Mammary epithelial cell (primary cell): ENCODE data around the gene SEMA5B.
A peak's percentile ranks its signal among the peaks of the same experiment; 100 is the strongest.

Experiments used
- EZH2 ChIP-seq: IDR thresholded peaks from 2 replicates; pipeline ENCODE4 v1.6.1; 2012; ENCODE audit warnings: low read length, inconsistent platforms, borderline replicate concordance
- TF ChIP-seq, protein P1 (sequence below), 2 donors: IDR thresholded peaks in 1 of 2; conservative IDR thresholded peaks in 1 of 2; 2 replicates each; pipeline ENCODE4 v1.5.1; 2011 to 2012; ENCODE audit warnings: inconsistent platforms in 2 of 2, low read length in 2 of 2, mild to moderate bottlenecking in 2 of 2, control low read depth in 1 of 2, low read depth in 1 of 2; ENCODE audit not compliant: insufficient read depth in 1 of 2; ENCODE audit errors: extremely low read depth in 1 of 2

- TF ChIP-seq, protein P1, sequence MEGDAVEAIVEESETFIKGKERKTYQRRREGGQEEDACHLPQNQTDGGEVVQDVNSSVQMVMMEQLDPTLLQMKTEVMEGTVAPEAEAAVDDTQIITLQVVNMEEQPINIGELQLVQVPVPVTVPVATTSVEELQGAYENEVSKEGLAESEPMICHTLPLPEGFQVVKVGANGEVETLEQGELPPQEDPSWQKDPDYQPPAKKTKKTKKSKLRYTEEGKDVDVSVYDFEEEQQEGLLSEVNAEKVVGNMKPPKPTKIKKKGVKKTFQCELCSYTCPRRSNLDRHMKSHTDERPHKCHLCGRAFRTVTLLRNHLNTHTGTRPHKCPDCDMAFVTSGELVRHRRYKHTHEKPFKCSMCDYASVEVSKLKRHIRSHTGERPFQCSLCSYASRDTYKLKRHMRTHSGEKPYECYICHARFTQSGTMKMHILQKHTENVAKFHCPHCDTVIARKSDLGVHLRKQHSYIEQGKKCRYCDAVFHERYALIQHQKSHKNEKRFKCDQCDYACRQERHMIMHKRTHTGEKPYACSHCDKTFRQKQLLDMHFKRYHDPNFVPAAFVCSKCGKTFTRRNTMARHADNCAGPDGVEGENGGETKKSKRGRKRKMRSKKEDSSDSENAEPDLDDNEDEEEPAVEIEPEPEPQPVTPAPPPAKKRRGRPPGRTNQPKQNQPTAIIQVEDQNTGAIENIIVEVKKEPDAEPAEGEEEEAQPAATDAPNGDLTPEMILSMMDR (conservative IDR thresholded peaks at IDR 0.05 in 1 of 2, IDR thresholded peaks at IDR 0.05 in 1 of 2; ENCODE audit: extremely low read depth in 1 of 2, insufficient read depth in 1 of 2, low read depth in 1 of 2, low read length in 2 of 2) = peak in 1 of 2 donors; percentile 20
- no peak for TF ChIP-seq EZH2
Measured at GRCh38 chr3:122952520-122952919, 75.0 kb downstream of the SEMA5B start.
